Neuronal stem cell (in vitro differentiated cells): ENCODE results near the gene EIF3J.

Source experiments
- DNase-seq: peaks from one replicate; pipeline ENCODE4 v3.0.0-alpha.2; 2013; ENCODE audit warnings: low spot score
- H2AFZ ChIP-seq: one replicate; pipeline ENCODE4 v1.6.1; 2013; ENCODE audit warnings: mild to moderate bottlenecking, low read length, inconsistent platforms
- H2AK5ac ChIP-seq: 2 replicates; pipeline ENCODE4 v1.6.1; 2013; ENCODE audit warnings: low read depth, mild to moderate bottlenecking, inconsistent platforms, low read length, moderate library complexity, mixed read lengths
- H2BK120ac ChIP-seq: 2 replicates; pipeline ENCODE4 v1.6.1; 2013; ENCODE audit warnings: low read depth, mild to moderate bottlenecking, inconsistent platforms, low read length, moderate library complexity, mixed read lengths
- H2BK12ac ChIP-seq: one replicate; pipeline ENCODE4 v1.6.1; 2013; ENCODE audit warnings: low read length, inconsistent platforms
- H2BK15ac ChIP-seq: 2 replicates; pipeline ENCODE4 v1.6.1; 2013; ENCODE audit warnings: mild to moderate bottlenecking, low read length, inconsistent platforms, mixed read lengths
- H2BK5ac ChIP-seq: one replicate; pipeline ENCODE4 v1.6.1; 2013; ENCODE audit warnings: inconsistent platforms, mild to moderate bottlenecking, low read length, moderate library complexity
- H3K14ac ChIP-seq: one replicate; pipeline ENCODE4 v1.6.1; 2013; ENCODE audit warnings: low read length, inconsistent platforms
- H3K18ac ChIP-seq: 2 replicates; pipeline ENCODE4 v1.6.1; 2013; ENCODE audit warnings: low read length, inconsistent platforms
- H3K23ac ChIP-seq: 2 replicates; pipeline ENCODE4 v1.6.1; 2013; ENCODE audit warnings: low read depth, mild to moderate bottlenecking, mixed read lengths, low read length, inconsistent platforms; ENCODE audit not compliant: poor library complexity
- H3K27ac ChIP-seq: replicated peaks from 3 replicates; pipeline ENCODE4 v1.5.1; 2013; ENCODE audit warnings: low read length, inconsistent platforms
- H3K27me3 ChIP-seq, 3 experiments: 2 replicates each; pipeline ENCODE4 v1.6.1; 2013; ENCODE audit warnings: low read length in 3 of 3, mild to moderate bottlenecking in 2 of 3, inconsistent platforms in 1 of 3, low read depth in 1 of 3, mixed read lengths in 1 of 3, moderate library complexity in 1 of 3; ENCODE audit not compliant: control insufficient read depth in 3 of 3, insufficient read depth in 3 of 3
- H3K36me3 ChIP-seq, 2 donors: replicated peaks in 1 of 2; 2 replicates each; pipeline ENCODE4 v1.6.1; 2013; ENCODE audit warnings: low read length in 2 of 2; ENCODE audit not compliant: control insufficient read depth in 2 of 2, insufficient read depth in 2 of 2
- H3K4ac ChIP-seq: 2 replicates; pipeline ENCODE4 v1.6.1; 2013; ENCODE audit warnings: inconsistent platforms, mild to moderate bottlenecking, low read length, moderate library complexity
- H3K4me1 ChIP-seq, 2 donors: 1 replicate in 1 of 2; 2 replicates in 1 of 2; pipeline ENCODE4 v1.6.1; 2013; ENCODE audit warnings: low read length in 2 of 2, low read depth in 1 of 2; ENCODE audit not compliant: control insufficient read depth in 2 of 2, insufficient read depth in 1 of 2
- H3K4me2 ChIP-seq: one replicate; pipeline ENCODE4 v1.6.1; 2013; ENCODE audit warnings: mild to moderate bottlenecking, low read length, inconsistent platforms; ENCODE audit not compliant: insufficient read depth, poor library complexity, severe bottlenecking
- H3K4me3 ChIP-seq, 2 donors: 2 replicates each; pipeline ENCODE4 v1.5.1; 2013; ENCODE audit warnings: low read length in 2 of 2, mild to moderate bottlenecking in 2 of 2, inconsistent platforms in 1 of 2, moderate library complexity in 1 of 2
- H3K79me1 ChIP-seq: one replicate; pipeline ENCODE4 v1.6.1; 2013; ENCODE audit warnings: low read depth, mild to moderate bottlenecking, inconsistent platforms, low read length, moderate library complexity
- H3K9ac ChIP-seq: one replicate; pipeline ENCODE4 v1.6.1; 2013; ENCODE audit warnings: mild to moderate bottlenecking, low read depth, low read length, inconsistent platforms; ENCODE audit not compliant: poor library complexity
- H3K9me3 ChIP-seq, 2 donors: replicated peaks in 1 of 2; 2 replicates each; pipeline versions ENCODE3 to v1.6.1; 2013; ENCODE audit warnings: low read length in 2 of 2, mild to moderate bottlenecking in 2 of 2, inconsistent platforms in 1 of 2, low read depth in 1 of 2, mixed read lengths in 1 of 2, moderate library complexity in 1 of 2; ENCODE audit not compliant: control insufficient read depth in 2 of 2, insufficient read depth in 1 of 2
- H4K8ac ChIP-seq: one replicate; pipeline ENCODE4 v1.6.1; 2013; ENCODE audit warnings: low read depth, mild to moderate bottlenecking, inconsistent platforms, low read length, moderate library complexity
- H4K91ac ChIP-seq: one replicate; pipeline ENCODE4 v1.6.1; 2013; ENCODE audit warnings: low read length, low read depth, mild to moderate bottlenecking, inconsistent platforms; ENCODE audit not compliant: poor library complexity
- WGBS, 2 donors: extraction: QIAGEN DNeasy Blood & Tissue Kit; methylation state at CpG; one replicate each; pipeline ENCODE4 v1.1.7; 2013; ENCODE audit warnings: missing lambda C conversion rate in 2 of 2, mixed read lengths in 1 of 2; ENCODE audit not compliant: insufficient read length in 2 of 2, insufficient replicate concordance in 1 of 2; ENCODE audit errors: extremely low coverage in 2 of 2; 5-methylcytosine and 5-hydroxymethylcytosine counted together

EIF3J gene

DNA sequence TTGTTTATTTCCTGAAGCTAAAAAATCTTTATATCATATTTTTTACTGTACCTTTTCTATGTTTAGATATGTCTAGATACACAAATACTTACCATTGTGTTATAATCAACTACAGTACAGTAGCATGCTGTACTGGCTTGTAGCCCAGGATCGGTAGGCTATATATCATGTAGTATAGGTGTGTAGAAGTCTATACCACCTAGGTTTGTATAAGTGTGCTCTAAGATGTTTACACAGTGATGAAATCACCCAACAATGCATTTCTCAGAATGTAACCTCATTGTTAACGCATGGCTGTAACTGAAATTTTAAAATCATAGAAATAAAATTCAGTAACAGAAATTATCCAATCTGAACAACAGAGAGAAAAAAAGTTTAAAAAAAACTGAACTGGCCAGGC lies 43.2 kb downstream of the EIF3J start:
- Histone ChIP-seq H2BK15ac (no peak overlapping the region), H2BK120ac (no peak overlapping the region), H3K4me3 (no peak overlapping the region), H2AK5ac (no peak overlapping the region), H2BK5ac (no peak overlapping the region), H3K27ac (no peak overlapping the region), H2BK12ac (no peak overlapping the region), H3K36me3 (peaks cover 6 to 64% of the 10 kb centered on the region in 2 donors), H3K14ac (no peak overlapping the region), H3K4me1 (no peaks in the 10 kb centered on the region), H3K9ac (no peak overlapping the region), H4K8ac (no peak overlapping the region), H3K9me3 (no peaks in the 10 kb centered on the region), H3K4me2 (no peak overlapping the region), H3K79me1 (no peaks in the 10 kb centered on the region), H3K27me3 (no peaks in the 10 kb centered on the region), H3K18ac (no peak overlapping the region), H3K4ac (no peak overlapping the region), H4K91ac (no peak overlapping the region), H3K23ac (no peak overlapping the region), H2AFZ (no peak overlapping the region)
- no peak for DNase-seq
- WGBS, 2 donors: no CpG with 5 or more reads among the region's 2 CpGs

GRCh38 chr15:44584162-44584749 lies 47.3 kb downstream of the EIF3J start:
- Histone ChIP-seq H3K9ac (no peak overlapping the region), H3K27ac (no peak overlapping the region), H2BK12ac (no peak overlapping the region), H3K36me3 (peaks cover 14 to 98% of the 10 kb centered on the region in 2 donors), H3K4ac (no peak overlapping the region), H3K4me1 (no peaks in the 10 kb centered on the region), H2AK5ac (no peak overlapping the region), H4K91ac (no peak overlapping the region), H2BK5ac (no peak overlapping the region), H3K23ac (no peak overlapping the region), H2BK120ac (no peak overlapping the region), H3K4me3 (no peak overlapping the region), H3K79me1 (no peaks in the 10 kb centered on the region), H3K18ac (no peak overlapping the region), H3K9me3 (no peaks in the 10 kb centered on the region), H4K8ac (no peak overlapping the region), H2AFZ (no peak overlapping the region), H3K14ac (no peak overlapping the region), H3K27me3 (no peaks in the 10 kb centered on the region), H3K4me2 (no peak overlapping the region), H2BK15ac (no peak overlapping the region)
- DNase-seq: no peak
- WGBS, 2 donors: no CpG with 5 or more reads among the region's 5 CpGs

DNA sequence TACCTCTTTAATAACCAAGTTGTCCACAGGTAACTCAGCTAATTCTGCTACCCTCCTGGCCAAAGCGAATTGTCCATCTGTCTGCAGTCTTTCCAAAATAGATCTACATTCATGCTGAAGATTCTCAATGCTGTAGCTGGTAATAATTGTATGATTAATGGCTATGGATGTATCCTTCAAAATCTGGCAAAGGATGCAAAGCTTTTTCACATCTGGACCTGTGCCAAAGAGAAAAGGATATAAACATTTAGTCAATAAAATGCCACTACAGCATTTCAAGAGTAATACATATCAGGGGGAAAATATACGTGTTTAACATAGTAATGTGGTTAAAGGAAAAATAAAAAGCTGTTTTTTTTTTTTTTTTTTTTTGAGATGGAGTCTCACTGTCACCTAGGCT lies 48.7 kb downstream of the EIF3J start:
- Histone ChIP-seq H3K9ac (no peak overlapping the region), H2BK5ac (no peak overlapping the region), H4K91ac (no peak overlapping the region), H3K4ac (no peak overlapping the region), H3K18ac (no peak overlapping the region), H3K27me3 (no peaks in the 10 kb centered on the region), H3K4me2 (no peak overlapping the region), H3K9me3 (no peaks in the 10 kb centered on the region), H3K14ac (no peak overlapping the region), H4K8ac (no peak overlapping the region), H3K36me3 (peaks cover 17 to 99% of the 10 kb centered on the region in 2 donors), H2AFZ (no peak overlapping the region), H2BK120ac (no peak overlapping the region), H2BK15ac (no peak overlapping the region), H3K4me3 (no peak overlapping the region), H3K4me1 (no peaks in the 10 kb centered on the region), H2AK5ac (no peak overlapping the region), H2BK12ac (no peak overlapping the region), H3K23ac (no peak overlapping the region), H3K27ac (no peak overlapping the region), H3K79me1 (no peaks in the 10 kb centered on the region)
- DNase-seq: no peak
- WGBS, 2 donors: no CpG with 5 or more reads among the region's 2 CpGs

GRCh38 chr15:44588541-44588940 lies 51.6 kb downstream of the EIF3J start:
- H3K4ac ChIP-seq: no peak overlapping the region
- no peak overlapping the region for H4K8ac ChIP-seq
- no peak overlapping the region for H3K18ac ChIP-seq
- peaks cover 13 to 98% of the 10 kb centered on the region in 2 donors for H3K36me3 ChIP-seq
- H2BK12ac ChIP-seq: no peak overlapping the region
- no peak overlapping the region for H4K91ac ChIP-seq
- no CpG with 5 or more reads among the region's 5 CpGs for WGBS, 2 donors
- no peak for DNase-seq
- no peak overlapping the region for H2BK5ac ChIP-seq
- H3K9ac ChIP-seq: no peak overlapping the region
- no peak overlapping the region for H2AFZ ChIP-seq
- H3K23ac ChIP-seq: no peak overlapping the region
- H2BK120ac ChIP-seq: no peak overlapping the region
- H3K9me3 ChIP-seq: no peaks in the 10 kb centered on the region
- H3K4me2 ChIP-seq: no peak overlapping the region
- H3K27ac ChIP-seq: no peak overlapping the region
- H3K14ac ChIP-seq: no peak overlapping the region
- no peak overlapping the region for H2AK5ac ChIP-seq
- no peak overlapping the region for H3K4me3 ChIP-seq
- H3K79me1 ChIP-seq: no peaks in the 10 kb centered on the region
- H3K4me1 ChIP-seq: no peaks in the 10 kb centered on the region
- H3K27me3 ChIP-seq: no peaks in the 10 kb centered on the region
- H2BK15ac ChIP-seq: no peak overlapping the region
